HG03039 (cell line): Measurements from ENCODE around the gene SEC61A2.

Experiments used
- ATAC-seq: cut with Tn5 transposase; IDR thresholded peaks from one replicate; pipeline ENCODE4 v1.9.1; 2021; ENCODE audit warnings: mild to moderate bottlenecking, moderate library complexity; ENCODE audit not compliant: unreplicated experiment

Gene SEC61A2

GRCh38 chr10:12195603-12196506 is 66.4 kb downstream of the SEC61A2 start, which contains the start of the genes CDC123 and NUDT5:
CDC123 (plus strand) TSS chr10:12196188; CDS start chr10:12196246, 58 bp downstream.
NUDT5 (minus strand) TSS chr10:12195891; CDS start chr10:12186291, 9,600 bp downstream.
- peak; percentile 86 for ATAC-seq

- ATAC-seq: no peak
Measured at GRCh38 chr10:12196531-12197211, 67.2 kb downstream of the SEC61A2 start.

- ATAC-seq: no peak
Measured at GRCh38 chr10:12198156-12198555, 68.7 kb downstream of the SEC61A2 start.

- ATAC-seq: no peak
Measured at GRCh38 chr10:12200850-12201249, 71.4 kb downstream of the SEC61A2 start.

- ATAC-seq: no peak
Measured at GRCh38 chr10:12201543-12201942, 72.1 kb downstream of the SEC61A2 start.

- no peak for ATAC-seq
Measured at GRCh38 chr10:12202226-12202625, 72.7 kb downstream of the SEC61A2 start.

- no peak for ATAC-seq
Measured at GRCh38 chr10:12205082-12205481, 75.6 kb downstream of the SEC61A2 start.

GRCh38 chr10:12207114-12207513 is 77.6 kb downstream of the SEC61A2 start:
- ATAC-seq: no peak

- ATAC-seq: no peak
Measured at GRCh38 chr10:12208460-12208859, 79.0 kb downstream of the SEC61A2 start.

- no peak for ATAC-seq
Measured at GRCh38 chr10:12212454-12212853, 83.0 kb downstream of the SEC61A2 start.

GRCh38 chr10:12213621-12214020 is 84.1 kb downstream of the SEC61A2 start:
- ATAC-seq: no peak

GRCh38 chr10:12214093-12214492 is 84.6 kb downstream of the SEC61A2 start:
- ATAC-seq: no peak

- ATAC-seq: no peak
Measured at GRCh38 chr10:12214763-12215218, 85.3 kb downstream of the SEC61A2 start.
